GM12872 (cell line): Measurements from ENCODE around the gene ASPN.

Source experiments
- CTCF ChIP-seq: IDR thresholded peaks from 3 replicates; pipeline ENCODE4 v1.5.1; 2011; ENCODE audit warnings: low read depth, mild to moderate bottlenecking, low read length, moderate library complexity; ENCODE audit not compliant: insufficient read depth

The ASPN gene

DNA sequence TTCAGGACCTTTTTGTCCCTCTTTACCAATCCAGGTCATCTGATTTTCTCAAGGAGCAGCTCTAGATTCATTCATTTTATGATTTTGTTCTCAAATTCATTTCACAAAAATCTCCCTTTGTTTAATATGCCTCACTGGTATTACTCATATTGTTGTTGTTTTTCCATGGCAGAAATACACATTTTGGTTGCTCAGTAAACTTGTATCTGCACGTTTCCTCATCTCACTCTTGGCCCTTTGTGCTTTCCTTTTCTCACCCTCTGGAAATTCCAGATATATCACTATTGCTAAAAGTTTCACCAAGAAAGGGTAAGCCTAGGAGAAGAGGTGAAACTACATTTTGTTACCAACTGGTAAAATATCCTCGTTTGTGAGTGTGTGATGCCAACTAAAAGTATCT, 14.8 kb downstream of the ASPN start:
- no peak for TF ChIP-seq CTCF

GRCh38 chr9:92467041-92467440, 15.3 kb downstream of the ASPN start:
- no peak for TF ChIP-seq CTCF

- no peak for TF ChIP-seq CTCF
Observed at GRCh38 chr9:92463984-92464383, 18.3 kb downstream of the ASPN start.

- TF ChIP-seq CTCF: no peak
Observed at GRCh38 chr9:92463387-92463786, 18.9 kb downstream of the ASPN start.

DNA sequence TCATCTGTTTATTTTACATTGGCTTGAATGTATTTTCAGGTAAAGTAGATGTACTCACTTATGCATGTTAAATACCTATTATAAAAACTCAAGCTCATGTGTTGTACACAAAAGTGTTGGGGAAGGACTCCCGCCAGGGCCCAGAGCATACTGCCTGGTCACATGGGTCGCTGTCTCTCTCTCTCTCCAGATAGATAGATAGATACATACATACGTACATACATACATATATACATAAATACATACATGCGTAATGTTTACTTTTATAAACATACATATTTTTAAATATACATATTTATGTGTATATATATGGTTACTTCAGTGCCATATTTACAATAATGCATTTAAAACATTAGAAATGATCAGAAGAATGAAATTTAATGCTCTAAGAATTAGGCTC, 24.7 kb downstream of the ASPN start:
- TF ChIP-seq CTCF: no peak

- peak; percentile 53 for TF ChIP-seq CTCF
Observed at GRCh38 chr9:92455217-92455616, 27.1 kb downstream of the ASPN start.

DNA sequence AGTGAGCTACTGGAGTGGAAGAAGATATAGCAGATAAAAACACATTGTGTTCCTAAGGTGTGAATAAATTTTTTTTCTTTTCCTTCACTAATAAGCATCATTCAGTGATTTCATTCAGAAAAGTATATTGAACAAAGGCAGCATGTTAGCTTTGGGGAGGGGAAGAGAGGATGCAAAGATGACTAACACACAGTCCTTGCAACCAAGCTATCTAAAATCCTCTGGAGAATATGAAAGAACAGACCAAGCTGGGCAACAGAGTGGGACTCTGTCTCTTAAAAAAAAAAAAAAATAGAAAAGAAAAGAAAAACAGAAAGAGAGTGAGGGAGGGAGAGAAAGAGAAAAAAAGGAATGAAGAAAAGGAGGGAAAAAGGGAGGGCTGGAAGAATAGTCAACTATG, 35.8 kb downstream of the ASPN start:
- no peak for TF ChIP-seq CTCF

GRCh38 chr9:92444841-92445240, 37.5 kb downstream of the ASPN start:
- no peak for TF ChIP-seq CTCF
